Astrocyte (in vitro differentiated cells and primary cell): ENCODE measurements around the gene APBA2.

Source experiments
- CTCF ChIP-seq: IDR thresholded peaks from 2 replicates; pipeline ENCODE4 v1.5.1; 2011; ENCODE audit warnings: low read depth, mild to moderate bottlenecking, inconsistent platforms, low read length, moderate library complexity; ENCODE audit not compliant: insufficient read depth
- EZH2 ChIP-seq: IDR thresholded peaks from 2 replicates; pipeline ENCODE4 v1.6.1; 2012; ENCODE audit warnings: mild to moderate bottlenecking, low read length, inconsistent platforms; ENCODE audit not compliant: insufficient read depth

- TF ChIP-seq CTCF (no peak), EZH2 (no peak)
Measured at GRCh38 chr15:29018120-29018805, 132.5 kb downstream of the APBA2 start.
